CD4-positive, CD25-positive, alpha-beta regulatory T cell (primary cell): Measurements from ENCODE around the gene TH. TPM values are rescaled to one million over a fixed set of nuclear protein-coding genes. Genes with fewer than 3 reads are reported as not detected.

Experiments
- ATAC-seq, 2 donors: fragments of 150-1000 bp; cut with Tn5 transposase; one replicate each; pipeline ENCODE4 v1.10.0; 2021; ENCODE audit warnings: low read depth in 2 of 2, moderate number of reproducible peaks in 2 of 2, moderate library complexity in 1 of 2
- DNase-seq, 3 donors: peaks; one replicate each; pipeline versions ENCODE4 v3.0.0 to v3.0.0-alpha.2; 2012 to 2022; ENCODE audit warnings: mixed read lengths in 1 of 3
- H3K27ac ChIP-seq: one replicate; pipeline ENCODE4 v1.7.0; 2013; ENCODE audit warnings: mild to moderate bottlenecking, low read length; ENCODE audit not compliant: insufficient read depth, poor library complexity, severe bottlenecking
- H3K27me3 ChIP-seq: one replicate; pipeline ENCODE4 v1.7.0; 2013; ENCODE audit warnings: low read length; ENCODE audit not compliant: control insufficient read depth, insufficient read depth
- H3K36me3 ChIP-seq: one replicate; pipeline ENCODE4 v1.7.0; 2013; ENCODE audit warnings: mild to moderate bottlenecking, low read length, moderate library complexity; ENCODE audit not compliant: control insufficient read depth, insufficient read depth
- H3K4me1 ChIP-seq: 2 replicates; pipeline ENCODE4 v1.7.0; 2013; ENCODE audit warnings: mild to moderate bottlenecking, low read length; ENCODE audit not compliant: insufficient read depth, control insufficient read depth, poor library complexity, severe bottlenecking
- H3K4me3 ChIP-seq: one replicate; pipeline ENCODE4 v1.7.0; 2013; ENCODE audit warnings: low read depth, mild to moderate bottlenecking, low read length, moderate library complexity
- H3K9me3 ChIP-seq, 2 experiments: 1 replicate in 1 of 2; 2 replicates in 1 of 2; pipeline ENCODE4 v1.7.0; 2013; ENCODE audit warnings: low read length in 2 of 2, mild to moderate bottlenecking in 1 of 2, moderate library complexity in 1 of 2; ENCODE audit not compliant: control insufficient read depth in 2 of 2
- H3K27ac Mint-ChIP-seq, 3 donors: one replicate each; pipeline ENCODE4 v1.8.0; 2020 to 2022; ENCODE audit warnings: mild to moderate bottlenecking in 3 of 3, mixed read lengths in 3 of 3, moderate library complexity in 2 of 3
- H3K27me3 Mint-ChIP-seq: one replicate; pipeline ENCODE4 v1.8.0; 2022; ENCODE audit warnings: mild to moderate bottlenecking, mixed read lengths
- H3K36me3 Mint-ChIP-seq: one replicate; pipeline ENCODE4 v1.8.0; 2020; ENCODE audit warnings: mixed read lengths
- H3K4me1 Mint-ChIP-seq, 4 donors: one replicate each; pipeline ENCODE4 v1.8.0; 2020 to 2022; ENCODE audit warnings: mixed read lengths in 4 of 4, mild to moderate bottlenecking in 1 of 4
- H3K4me3 Mint-ChIP-seq, 4 donors: one replicate each; pipeline ENCODE4 v1.8.0; 2020 to 2022; ENCODE audit warnings: mild to moderate bottlenecking in 4 of 4, mixed read lengths in 4 of 4, moderate library complexity in 3 of 4
- H3K9me3 Mint-ChIP-seq, 7 donors: one replicate each; pipeline ENCODE4 v1.8.0; 2020 to 2022; ENCODE audit warnings: mixed read lengths in 7 of 7, mild to moderate bottlenecking in 3 of 7, moderate library complexity in 2 of 7
- polyA plus RNA-seq, 4 donors: library from polyadenylated mRNA; unstranded; fragments of 300-500 nt; fragmentation: Illumina TruSeq; gene quantifications; one replicate each; pipeline ENCODE4 v1.2.3, GENCODE V29; 2021
- total RNA-seq: library from RNA; stranded (reverse); gene quantifications from one replicate; pipeline ENCODE4 v1.2.3, GENCODE V29; 2022

Gene TH
- total RNA-seq (not detected), polyA plus RNA-seq (not detected)

DNA sequence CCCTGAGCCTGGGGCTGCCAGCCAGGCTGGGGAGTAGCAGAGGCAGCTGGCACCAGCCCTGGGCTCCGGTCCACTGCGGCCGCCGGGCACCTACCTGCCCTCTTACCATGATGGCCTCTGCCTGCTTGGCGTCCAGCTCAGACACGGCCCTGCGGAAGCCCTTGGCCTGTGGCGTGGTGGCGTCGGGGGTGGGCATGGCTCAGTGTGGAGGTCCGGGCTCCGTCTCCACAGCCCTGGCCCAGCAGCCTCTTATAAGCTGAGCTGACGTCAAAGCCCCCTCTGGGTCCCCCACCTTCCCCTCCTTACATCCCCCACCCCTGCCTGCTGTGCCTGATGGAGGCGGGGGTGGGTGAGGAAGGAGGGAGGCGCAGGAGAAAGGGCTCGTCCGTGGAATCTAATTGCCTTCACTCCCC, at the start of gene TH:
TSS of gene TH (minus strand) at position 225 of the 413 bp plus-strand sequence. CDS start at position 196, 29 bp downstream.
- no peak within 1 kb of the TSS for H3K27ac ChIP-seq
- ATAC-seq (no peak), DNase-seq (no peak)
- H3K27me3 ChIP-seq = no peaks in the 10 kb centered on the region
- no peak within 1 kb of the TSS for H3K27ac Mint-ChIP-seq
- H3K9me3 Mint-ChIP-seq = no peaks in the 10 kb centered on the region
- H3K4me3 ChIP-seq = no peak within 1 kb of the TSS
- no peak within 1 kb of the TSS for H3K4me3 Mint-ChIP-seq
- no peaks in the 10 kb centered on the region for H3K4me1 Mint-ChIP-seq
- H3K4me1 ChIP-seq = no peaks in the 10 kb centered on the region
- H3K36me3 Mint-ChIP-seq = no peaks in the 10 kb centered on the region
- H3K27me3 Mint-ChIP-seq = no peaks in the 10 kb centered on the region
- no peaks in the 10 kb centered on the region for H3K9me3 ChIP-seq
- no peaks in the 10 kb centered on the region for H3K36me3 ChIP-seq

DNA sequence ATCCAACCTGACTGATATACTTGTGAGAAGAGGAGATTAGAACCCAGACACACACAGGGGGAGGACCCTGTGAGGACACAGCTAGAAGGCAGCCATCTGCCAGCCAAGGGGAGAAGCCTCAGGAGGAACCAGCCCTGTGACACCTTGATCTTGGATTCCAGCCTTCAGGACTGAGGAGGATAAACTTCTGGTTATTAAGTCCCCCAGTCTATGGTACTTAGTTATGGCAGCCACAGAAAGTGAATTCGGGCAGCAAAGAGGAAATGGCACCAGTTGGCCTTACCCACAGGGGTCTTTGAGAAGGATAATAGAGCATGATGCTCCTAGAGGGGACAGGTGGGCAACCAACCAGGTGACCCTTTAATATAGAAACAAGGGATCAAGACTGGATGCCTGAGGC, 49.4 kb upstream of the TH start:
- H3K27ac Mint-ChIP-seq = no peak overlapping the region
- peaks cover 0 to 13% (median 7%) of the 10 kb centered on the region in 7 donors for H3K9me3 Mint-ChIP-seq
- ATAC-seq (no peak), DNase-seq (no peak)
- Histone ChIP-seq H3K9me3 (peaks cover 0 to 4% of the 10 kb centered on the region in 2 experiments), H3K36me3 (no peaks in the 10 kb centered on the region), H3K27me3 (peaks cover 9% of the 10 kb centered on the region), H3K27ac (no peak overlapping the region), H3K4me3 (no peak overlapping the region), H3K4me1 (no peaks in the 10 kb centered on the region)
- H3K4me1 Mint-ChIP-seq = peaks cover 0 to 5% (median 0%) of the 10 kb centered on the region in 4 donors
- H3K27me3 Mint-ChIP-seq = peaks cover 28% of the 10 kb centered on the region
- H3K36me3 Mint-ChIP-seq = no peaks in the 10 kb centered on the region
- H3K4me3 Mint-ChIP-seq = no peak overlapping the region

DNA sequence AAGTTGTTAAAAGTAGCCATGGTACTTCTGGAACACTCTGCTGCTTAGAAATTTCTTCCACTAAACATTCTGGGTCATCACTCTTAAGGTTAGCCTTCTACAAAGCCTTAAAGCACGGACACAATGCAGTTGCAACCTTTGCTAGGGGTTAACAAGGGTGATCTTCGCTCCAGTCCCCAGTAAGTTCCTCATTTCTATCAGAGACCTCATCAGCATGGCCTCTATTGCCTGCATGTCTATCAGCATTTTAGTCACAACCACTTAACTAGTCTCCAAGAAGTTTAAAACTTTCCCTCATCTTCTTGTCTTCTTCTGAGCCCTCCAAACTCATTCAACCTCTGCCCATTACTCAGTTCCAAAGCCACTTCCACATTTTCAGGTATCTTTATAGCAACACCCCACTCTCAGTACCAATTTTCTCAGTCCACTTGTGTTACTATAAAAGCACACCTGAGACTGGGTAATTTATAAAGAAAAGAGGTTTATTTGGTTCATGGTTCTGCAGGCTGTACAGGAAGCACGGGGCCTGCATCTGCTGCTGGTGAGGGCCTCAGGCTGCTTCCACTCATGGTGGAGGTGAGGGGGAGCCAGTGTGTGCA, 48.7 kb upstream of the TH start:
- Histone ChIP-seq H3K9me3 (peaks cover 0 to 4% of the 10 kb centered on the region in 2 experiments), H3K27me3 (peaks cover 9% of the 10 kb centered on the region), H3K4me3 (no peak overlapping the region), H3K36me3 (no peaks in the 10 kb centered on the region), H3K27ac (no peak overlapping the region), H3K4me1 (no peaks in the 10 kb centered on the region)
- Mint-ChIP-seq H3K4me1 (peaks cover 0 to 5% (median 0%) of the 10 kb centered on the region in 4 donors), H3K27me3 (peaks cover 27% of the 10 kb centered on the region), H3K9me3 (peaks cover 0 to 13% (median 6%) of the 10 kb centered on the region in 7 donors), H3K4me3 (no peak overlapping the region), H3K36me3 (no peaks in the 10 kb centered on the region), H3K27ac (no peak overlapping the region)
- DNase-seq (no peak), ATAC-seq (no peak)

DNA sequence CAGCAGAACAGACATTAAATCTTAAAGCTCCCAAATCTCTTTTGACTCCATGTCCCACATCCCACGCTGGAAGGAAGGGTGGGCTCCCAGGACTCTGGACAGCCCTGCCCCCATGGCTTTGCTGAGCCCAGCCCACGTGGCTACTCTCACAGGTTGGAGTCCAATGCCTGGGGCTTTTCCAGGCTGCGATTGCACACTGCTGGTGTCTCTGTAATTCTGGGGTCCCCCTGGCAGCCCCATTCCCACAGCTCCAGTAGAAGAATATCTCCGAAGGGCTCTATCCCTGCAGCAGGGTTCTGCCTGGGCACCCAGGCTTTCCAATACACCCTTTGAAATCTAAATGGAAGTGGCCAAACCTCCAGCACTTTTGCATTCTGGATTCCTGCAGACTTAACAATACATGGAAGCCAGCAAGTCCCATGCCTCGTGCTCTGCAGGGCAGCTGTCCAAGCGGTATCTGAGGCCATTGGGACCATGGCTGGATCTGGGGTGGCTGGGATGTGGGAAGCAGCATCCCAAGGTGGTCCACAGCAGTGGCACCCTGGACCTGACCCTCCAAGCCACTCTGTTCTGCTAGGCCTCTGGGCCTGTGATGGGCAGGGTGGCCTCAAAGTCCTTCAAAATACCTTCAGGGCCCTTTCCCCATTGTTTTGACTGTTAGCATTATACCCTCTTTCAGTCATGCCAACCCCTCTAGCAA, 47.9 kb upstream of the TH start:
- no peak overlapping the region for H3K27ac ChIP-seq
- ATAC-seq (no peak), DNase-seq (no peak)
- Mint-ChIP-seq H3K27ac (no peak overlapping the region), H3K36me3 (no peaks in the 10 kb centered on the region), H3K9me3 (peaks cover 0 to 13% (median 6%) of the 10 kb centered on the region in 7 donors), H3K27me3 (peaks cover 22% of the 10 kb centered on the region), H3K4me1 (peaks cover 0 to 6% (median 0%) of the 10 kb centered on the region in 4 donors), H3K4me3 (no peak overlapping the region)
- no peaks in the 10 kb centered on the region for H3K36me3 ChIP-seq
- H3K9me3 ChIP-seq = peaks cover 0 to 3% of the 10 kb centered on the region in 2 experiments
- H3K27me3 ChIP-seq = peaks cover 9% of the 10 kb centered on the region
- H3K4me1 ChIP-seq = no peaks in the 10 kb centered on the region
- no peak overlapping the region for H3K4me3 ChIP-seq

DNA sequence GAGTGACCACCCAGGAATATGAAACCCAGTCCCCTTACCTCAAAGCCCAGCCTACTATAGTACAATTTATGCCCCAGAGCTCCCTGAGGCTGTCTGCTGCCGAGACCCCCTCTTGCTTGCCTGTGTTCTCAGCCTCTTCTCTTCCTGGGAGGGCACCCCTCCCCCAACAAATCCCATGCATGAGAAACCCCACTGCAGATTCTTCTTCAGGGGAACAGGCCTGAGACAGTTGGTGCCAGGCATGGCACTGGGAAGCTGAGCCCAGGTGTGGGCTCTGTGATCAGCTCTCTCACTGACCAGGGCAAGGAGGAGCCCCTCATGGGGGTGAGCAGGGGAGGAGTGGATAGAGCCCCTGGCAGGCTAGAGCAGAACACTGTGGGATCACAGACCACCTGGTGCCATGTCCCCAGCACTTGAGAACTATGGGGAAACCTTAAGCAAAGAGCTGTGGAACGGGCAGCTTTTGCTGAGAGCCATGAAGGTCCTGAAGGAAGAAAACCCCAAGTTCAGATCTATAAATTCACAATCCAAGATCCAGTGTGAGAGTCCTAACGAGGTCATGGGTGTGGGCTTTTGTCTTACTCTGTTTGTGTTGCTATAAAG, 46.5 kb upstream of the TH start:
- peaks cover 0 to 4% (median 2%) of the 10 kb centered on the region in 7 donors for H3K9me3 Mint-ChIP-seq
- H3K4me1 Mint-ChIP-seq = peaks cover 0 to 19% (median 4%) of the 10 kb centered on the region in 4 donors
- H3K4me3 Mint-ChIP-seq = peak overlapping the region in 1 of 4 donors; percentile 17
- Histone ChIP-seq H3K4me3 (no peak overlapping the region), H3K27me3 (peaks cover 9% of the 10 kb centered on the region), H3K4me1 (peaks cover 6% of the 10 kb centered on the region), H3K9me3 (no peaks in the 10 kb centered on the region), H3K36me3 (no peaks in the 10 kb centered on the region), H3K27ac (no peak overlapping the region)
- ATAC-seq (no peak), DNase-seq (no peak)
- no peaks in the 10 kb centered on the region for H3K36me3 Mint-ChIP-seq
- peak overlapping the region in 1 of 3 donors; percentile 74 for H3K27ac Mint-ChIP-seq
- H3K27me3 Mint-ChIP-seq = peaks cover 13% of the 10 kb centered on the region

DNA sequence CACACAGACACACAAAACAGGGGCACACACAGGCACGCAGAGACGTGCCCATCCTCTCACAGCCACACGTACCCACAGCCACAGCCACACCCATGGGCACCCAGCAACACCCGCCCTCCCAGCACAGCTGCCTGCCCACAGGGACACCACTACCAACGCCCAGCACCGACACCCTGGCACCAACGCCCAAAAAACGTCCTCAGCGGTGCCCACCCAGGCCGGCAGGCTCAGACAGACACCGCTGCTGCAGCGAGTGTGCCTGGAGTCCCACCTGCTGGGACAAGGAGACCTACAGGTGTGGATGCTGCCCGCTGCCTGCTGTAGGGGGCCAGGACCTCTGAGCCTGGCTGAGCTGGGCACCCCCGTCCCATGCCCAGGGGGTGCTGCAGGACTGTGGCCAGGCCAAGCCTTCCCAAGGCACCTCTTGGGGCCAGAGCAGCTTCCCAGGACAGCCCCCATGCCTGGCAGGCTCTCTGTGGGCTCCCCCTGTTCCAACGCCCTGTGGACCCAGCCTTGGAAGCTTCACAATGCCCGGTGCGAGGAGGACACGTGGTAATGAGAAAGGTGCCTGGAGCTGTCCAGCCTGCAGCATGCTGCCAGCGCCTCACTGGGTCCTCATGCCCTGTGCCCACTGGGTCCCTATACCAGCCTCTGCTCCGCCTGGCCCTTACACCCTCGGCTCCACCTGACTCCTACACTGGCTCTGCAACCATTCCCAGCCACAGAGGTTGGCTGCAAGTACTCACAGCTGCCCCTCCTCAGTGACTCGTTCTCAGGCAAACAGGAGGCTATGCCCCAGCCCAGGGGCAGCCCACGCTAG, 45.8 kb upstream of the TH start:
- H3K9me3 Mint-ChIP-seq = peaks cover 0 to 3% (median 2%) of the 10 kb centered on the region in 7 donors
- H3K27ac Mint-ChIP-seq = no peak overlapping the region
- ATAC-seq (no peak), DNase-seq (peak in 1 of 3 donors; percentile 44)
- peaks cover 6% of the 10 kb centered on the region for H3K27me3 ChIP-seq
- H3K4me1 ChIP-seq = peaks cover 6% of the 10 kb centered on the region
- no peak overlapping the region for H3K27ac ChIP-seq
- H3K36me3 Mint-ChIP-seq = no peaks in the 10 kb centered on the region
- H3K9me3 ChIP-seq = no peaks in the 10 kb centered on the region
- H3K4me3 Mint-ChIP-seq = no peak overlapping the region
- H3K4me3 ChIP-seq = no peak overlapping the region
- H3K4me1 Mint-ChIP-seq = peaks cover 0 to 19% (median 4%) of the 10 kb centered on the region in 4 donors
- H3K27me3 Mint-ChIP-seq = peaks cover 8% of the 10 kb centered on the region
- no peaks in the 10 kb centered on the region for H3K36me3 ChIP-seq

DNA sequence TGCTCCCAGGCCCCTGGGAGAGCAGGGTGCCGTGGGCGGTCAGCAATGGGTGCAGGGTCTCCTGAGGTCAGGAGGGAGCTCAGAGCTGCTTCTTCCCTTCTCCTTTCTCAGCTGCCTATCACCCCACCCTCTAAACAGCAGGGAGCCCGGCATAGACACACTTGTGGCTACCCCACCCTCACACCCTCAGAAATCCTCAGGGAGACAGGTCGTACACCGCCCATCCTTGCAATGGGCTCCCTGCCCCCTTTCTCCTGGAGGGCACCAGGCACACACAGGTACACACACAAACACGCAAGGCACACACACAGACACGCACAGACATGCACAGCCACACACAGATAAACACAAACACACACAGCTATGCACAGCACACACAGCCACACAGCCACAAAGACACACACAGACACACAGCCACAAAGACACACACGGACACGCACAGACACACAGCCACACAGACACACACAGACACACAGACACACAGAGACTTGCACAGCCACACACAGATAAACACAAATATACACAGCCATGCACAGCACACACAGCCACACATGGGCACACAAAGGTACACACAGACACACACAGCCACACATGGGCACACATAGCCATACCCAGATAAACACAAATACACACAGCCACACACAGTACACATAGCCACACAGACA, 44.9 kb upstream of the TH start:
- H3K9me3 Mint-ChIP-seq = peaks cover 0 to 2% (median 0%) of the 10 kb centered on the region in 7 donors
- no peaks in the 10 kb centered on the region for H3K36me3 ChIP-seq
- peaks cover 6% of the 10 kb centered on the region for H3K4me1 ChIP-seq
- H3K4me3 ChIP-seq = no peak overlapping the region
- no peak overlapping the region for H3K4me3 Mint-ChIP-seq
- no peaks in the 10 kb centered on the region for H3K36me3 Mint-ChIP-seq
- no peaks in the 10 kb centered on the region for H3K9me3 ChIP-seq
- peaks cover 0 to 21% (median 4%) of the 10 kb centered on the region in 4 donors for H3K4me1 Mint-ChIP-seq
- H3K27me3 ChIP-seq = peaks cover 2% of the 10 kb centered on the region
- H3K27ac ChIP-seq = no peak overlapping the region
- ATAC-seq (no peak), DNase-seq (no peak)
- no peak overlapping the region for H3K27ac Mint-ChIP-seq
- H3K27me3 Mint-ChIP-seq = peaks cover 4% of the 10 kb centered on the region
